ENCODE results near the gene EEF1A2. TPM values are rescaled to one million over a fixed set of nuclear protein-coding genes. Genes with fewer than 3 reads are reported as not detected.

The EEF1A2 gene
- total RNA-seq, 1 donor from 2014 or later, result 37.6 TPM

- TF ChIP-seq EZH2 (IDR thresholded peaks at IDR 0.05; ENCODE audit: insufficient read depth, low read length), result no peak
- no peak for TF ChIP-seq CTCF (IDR thresholded peaks at IDR 0.05; ENCODE audit: insufficient read depth, low read depth, low read length)
- Histone ChIP-seq H2AFZ (ENCODE audit: low read depth, low read length) (no peak overlapping the region), H3K9ac (ENCODE audit: low read length) (no peak overlapping the region), H3K4me1 (ENCODE audit: insufficient read depth, low read length) (no peaks in the 10 kb centered on the region), H3K9me3 (ENCODE audit: insufficient read depth, low read depth, low read length) (no peaks in the 10 kb centered on the region), H3K79me2 (ENCODE audit: insufficient read depth, low read length) (no peaks in the 10 kb centered on the region), H3K27me3 (ENCODE audit: insufficient read depth, low read length) (peaks cover 6% of the 10 kb centered on the region), H4K20me1 (ENCODE audit: insufficient read depth, low read length) (no peaks in the 10 kb centered on the region), H3K27ac (ENCODE audit: low read depth, low read length) (no peak overlapping the region), H3K4me3 (ENCODE audit: insufficient read depth, low read depth, low read length) (no peak overlapping the region), H3K4me2 (ENCODE audit: low read length) (no peak overlapping the region), H3K36me3 (ENCODE audit: insufficient read depth, low read length) (no peaks in the 10 kb centered on the region)
- H3K4me3 Mint-ChIP-seq (ENCODE audit: unreplicated experiment), result no peak overlapping the region
- peaks cover 22% of the 10 kb centered on the region for H3K27me3 Mint-ChIP-seq (ENCODE audit: low read depth, unreplicated experiment)
- no peaks in the 10 kb centered on the region for H3K4me1 Mint-ChIP-seq (ENCODE audit: low read depth, unreplicated experiment)
- H3K36me3 Mint-ChIP-seq (ENCODE audit: low read depth, unreplicated experiment), result no peaks in the 10 kb centered on the region
- no peak overlapping the region for H3K27ac Mint-ChIP-seq (ENCODE audit: unreplicated experiment)
- DNase-seq (ENCODE audit: low read depth), result no peak
- FAIRE-seq, result no peak
- H3K9me3 Mint-ChIP-seq (ENCODE audit: unreplicated experiment), result no peaks in the 10 kb centered on the region
Measured at GRCh38 chr20:63449025-63449424, 49.9 kb downstream of the EEF1A2 start.

- no peaks in the 10 kb centered on the region for H3K36me3 ChIP-seq (ENCODE audit: insufficient read depth, low read length)
- H3K9me3 ChIP-seq (ENCODE audit: insufficient read depth, low read depth, low read length), result no peaks in the 10 kb centered on the region
- Mint-ChIP-seq H3K27me3 (ENCODE audit: low read depth, unreplicated experiment) (peaks cover 22% of the 10 kb centered on the region), H3K27ac (ENCODE audit: unreplicated experiment) (no peak overlapping the region), H3K4me1 (ENCODE audit: low read depth, unreplicated experiment) (no peaks in the 10 kb centered on the region), H3K4me3 (ENCODE audit: unreplicated experiment) (no peak overlapping the region), H3K36me3 (ENCODE audit: low read depth, unreplicated experiment) (no peaks in the 10 kb centered on the region), H3K9me3 (ENCODE audit: unreplicated experiment) (no peaks in the 10 kb centered on the region)
- H3K9ac ChIP-seq (ENCODE audit: low read length), result no peak overlapping the region
- no peak overlapping the region for H3K4me3 ChIP-seq (ENCODE audit: insufficient read depth, low read depth, low read length)
- no peaks in the 10 kb centered on the region for H3K79me2 ChIP-seq (ENCODE audit: insufficient read depth, low read length)
- DNase-seq (ENCODE audit: low read depth), result no peak
- TF ChIP-seq EZH2 (IDR thresholded peaks at IDR 0.05; ENCODE audit: insufficient read depth, low read length) (no peak), CTCF (IDR thresholded peaks at IDR 0.05; ENCODE audit: insufficient read depth, low read depth, low read length) (no peak)
- no peak overlapping the region for H2AFZ ChIP-seq (ENCODE audit: low read depth, low read length)
- no peaks in the 10 kb centered on the region for H4K20me1 ChIP-seq (ENCODE audit: insufficient read depth, low read length)
- no peak overlapping the region for H3K4me2 ChIP-seq (ENCODE audit: low read length)
- FAIRE-seq, result no peak
- H3K4me1 ChIP-seq (ENCODE audit: insufficient read depth, low read length), result no peaks in the 10 kb centered on the region
- H3K27me3 ChIP-seq (ENCODE audit: insufficient read depth, low read length), result peaks cover 6% of the 10 kb centered on the region
- H3K27ac ChIP-seq (ENCODE audit: low read depth, low read length), result no peak overlapping the region
Measured at GRCh38 chr20:63448031-63448430, 50.9 kb downstream of the EEF1A2 start.

- H3K4me1 ChIP-seq (ENCODE audit: insufficient read depth, low read length), result no peaks in the 10 kb centered on the region
- H3K4me3 ChIP-seq (ENCODE audit: insufficient read depth, low read depth, low read length), result no peak overlapping the region
- no peak overlapping the region for H3K27ac ChIP-seq (ENCODE audit: low read depth, low read length)
- no peaks in the 10 kb centered on the region for H4K20me1 ChIP-seq (ENCODE audit: insufficient read depth, low read length)
- no peak for TF ChIP-seq EZH2 (IDR thresholded peaks at IDR 0.05; ENCODE audit: insufficient read depth, low read length)
- TF ChIP-seq CTCF (IDR thresholded peaks at IDR 0.05; ENCODE audit: insufficient read depth, low read depth, low read length), result no peak
- H3K4me2 ChIP-seq (ENCODE audit: low read length), result no peak overlapping the region
- H3K9me3 Mint-ChIP-seq (ENCODE audit: unreplicated experiment), result no peaks in the 10 kb centered on the region
- no peak overlapping the region for H3K9ac ChIP-seq (ENCODE audit: low read length)
- H3K4me1 Mint-ChIP-seq (ENCODE audit: low read depth, unreplicated experiment), result no peaks in the 10 kb centered on the region
- DNase-seq (ENCODE audit: low read depth) (no peak), FAIRE-seq (no peak)
- no peak overlapping the region for H3K4me3 Mint-ChIP-seq (ENCODE audit: unreplicated experiment)
- H2AFZ ChIP-seq (ENCODE audit: low read depth, low read length), result no peak overlapping the region
- H3K27me3 ChIP-seq (ENCODE audit: insufficient read depth, low read length), result peaks cover 5% of the 10 kb centered on the region
- H3K9me3 ChIP-seq (ENCODE audit: insufficient read depth, low read depth, low read length), result no peaks in the 10 kb centered on the region
- peaks cover 20% of the 10 kb centered on the region for H3K27me3 Mint-ChIP-seq (ENCODE audit: low read depth, unreplicated experiment)
- H3K36me3 ChIP-seq (ENCODE audit: insufficient read depth, low read length), result no peaks in the 10 kb centered on the region
- no peak overlapping the region for H3K27ac Mint-ChIP-seq (ENCODE audit: unreplicated experiment)
- no peaks in the 10 kb centered on the region for H3K79me2 ChIP-seq (ENCODE audit: insufficient read depth, low read length)
- H3K36me3 Mint-ChIP-seq (ENCODE audit: low read depth, unreplicated experiment), result no peaks in the 10 kb centered on the region
Measured at GRCh38 chr20:63447320-63447719, 51.6 kb downstream of the EEF1A2 start.

All from astrocyte (in vitro differentiated cells and primary cell).